Transverse colon (tissue), 4 donors: ENCODE data around the gene RTKN.

Experiments
- EP300 ChIP-seq: sonication (generic); formaldehyde crosslinking; IDR thresholded peaks from one replicate; pipeline ENCODE4 v1.6.1; 2017; ENCODE audit warnings: antibody characterized with exemption, low read depth
- POLR2A ChIP-seq: fragments of 450-650 bp; IDR thresholded peaks from one replicate; pipeline ENCODE4 v1.6.1; 2016; ENCODE audit warnings: antibody characterized with exemption, mild to moderate bottlenecking, moderate library complexity
- POLR2AphosphoS5 ChIP-seq, 3 donors: sonication (generic); formaldehyde crosslinking; IDR thresholded peaks; one replicate each; pipeline ENCODE4 v1.6.1; 2016; ENCODE audit warnings: antibody characterized with exemption in 3 of 3
- TF ChIP-seq, protein P1 (sequence below), 5 experiments: fragments of 200-600 bp in 3 of 5; fragments of 450-650 bp in 2 of 5; sonication (generic) in 3 of 5; IDR thresholded peaks; 1 replicate in 2 of 5; 2 replicates in 3 of 5; pipeline ENCODE4 v1.5.1; 2016 to 2017; ENCODE audit warnings: antibody characterized with exemption in 5 of 5, inconsistent platforms in 3 of 5, mild to moderate bottlenecking in 2 of 5, moderate library complexity in 1 of 5

DNA sequence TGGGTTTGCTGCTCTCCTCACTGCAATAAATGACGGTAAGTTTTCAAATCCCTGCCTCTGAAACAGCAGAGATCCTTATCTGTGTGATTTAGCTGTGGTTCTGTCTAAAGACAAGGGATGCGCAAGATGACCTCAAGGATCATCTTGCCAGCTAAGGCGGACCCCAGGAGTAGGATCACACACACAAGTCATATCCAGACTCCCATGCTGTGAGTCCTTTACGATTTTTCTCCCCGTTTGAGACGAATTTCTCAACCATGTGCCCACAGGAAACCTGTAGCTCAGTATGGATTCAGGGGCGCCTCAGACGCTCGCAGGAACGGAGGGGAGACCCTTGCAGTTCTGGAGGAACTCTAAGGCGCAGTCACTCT is 50.5 kb downstream of the RTKN start:
- TF ChIP-seq, protein P1, sequence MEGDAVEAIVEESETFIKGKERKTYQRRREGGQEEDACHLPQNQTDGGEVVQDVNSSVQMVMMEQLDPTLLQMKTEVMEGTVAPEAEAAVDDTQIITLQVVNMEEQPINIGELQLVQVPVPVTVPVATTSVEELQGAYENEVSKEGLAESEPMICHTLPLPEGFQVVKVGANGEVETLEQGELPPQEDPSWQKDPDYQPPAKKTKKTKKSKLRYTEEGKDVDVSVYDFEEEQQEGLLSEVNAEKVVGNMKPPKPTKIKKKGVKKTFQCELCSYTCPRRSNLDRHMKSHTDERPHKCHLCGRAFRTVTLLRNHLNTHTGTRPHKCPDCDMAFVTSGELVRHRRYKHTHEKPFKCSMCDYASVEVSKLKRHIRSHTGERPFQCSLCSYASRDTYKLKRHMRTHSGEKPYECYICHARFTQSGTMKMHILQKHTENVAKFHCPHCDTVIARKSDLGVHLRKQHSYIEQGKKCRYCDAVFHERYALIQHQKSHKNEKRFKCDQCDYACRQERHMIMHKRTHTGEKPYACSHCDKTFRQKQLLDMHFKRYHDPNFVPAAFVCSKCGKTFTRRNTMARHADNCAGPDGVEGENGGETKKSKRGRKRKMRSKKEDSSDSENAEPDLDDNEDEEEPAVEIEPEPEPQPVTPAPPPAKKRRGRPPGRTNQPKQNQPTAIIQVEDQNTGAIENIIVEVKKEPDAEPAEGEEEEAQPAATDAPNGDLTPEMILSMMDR (IDR thresholded peaks at IDR 0.05), result no peak
- TF ChIP-seq EP300, result no peak
- TF ChIP-seq POLR2AphosphoS5 (IDR thresholded peaks at IDR 0.05), result no peak
- no peak for TF ChIP-seq POLR2A
